Kidney glomerular epithelial cell (primary cell): ENCODE results near the gene THBS3.
"Not testable (repeated sequence)": the region's sequence is repeated elsewhere in the genome, so short reads cannot be mapped to it uniquely, and the experiment has no call there.

Source experiments
- DNase-seq: peaks from one replicate; lab custom pipeline; 2025; lab: John Stamatoyannopoulos, UW

THBS3 gene

GRCh38 chr1:155173478-155174323, 34.0 kb downstream of the THBS3 start, which contains the start of gene TRIM46:
Gene TRIM46, plus strand, starts transcription at chr1:155173849. Its CDS starts 118 bp downstream, at chr1:155173967.
- peak; percentile 40 for DNase-seq

- DNase-seq, result peak; percentile 85
Measured at GRCh38 chr1:155172732-155173477, 34.8 kb downstream of the THBS3 start, which contains the start of gene KRTCAP2. Gene KRTCAP2, minus strand, starts transcription at chr1:155173304. Its CDS starts 80 bp downstream, at chr1:155173224.

- DNase-seq, result no peak
Measured at GRCh38 chr1:155171836-155172731, 35.6 kb downstream of the THBS3 start.

- no peak for DNase-seq
Measured at GRCh38 chr1:155170806-155171205, 36.9 kb downstream of the THBS3 start.

GRCh38 chr1:155170101-155170785, 37.5 kb downstream of the THBS3 start:
- no peak for DNase-seq

- DNase-seq, result no peak
Measured at GRCh38 chr1:155169541-155169940, 38.2 kb downstream of the THBS3 start.

GRCh38 chr1:155168456-155169210, 39.1 kb downstream of the THBS3 start:
- DNase-seq, result no peak

- not testable (repeated sequence) for DNase-seq
Measured at GRCh38 chr1:155168105-155168445, 39.6 kb downstream of the THBS3 start.

GRCh38 chr1:155167166-155168104, 40.3 kb downstream of the THBS3 start:
- peak; percentile 83 for DNase-seq

GRCh38 chr1:155166471-155167165, 41.1 kb downstream of the THBS3 start:
- no peak for DNase-seq

- DNase-seq, result no peak
Measured at GRCh38 chr1:155166051-155166470, 41.6 kb downstream of the THBS3 start.

GRCh38 chr1:155164625-155165024, 43.1 kb downstream of the THBS3 start:
- DNase-seq, result not testable (repeated sequence)

GRCh38 chr1:155163785-155164184, 43.9 kb downstream of the THBS3 start:
- DNase-seq, result not testable (repeated sequence)

GRCh38 chr1:155162631-155163030, 45.1 kb downstream of the THBS3 start:
- DNase-seq, result not testable (repeated sequence)

GRCh38 chr1:155160128-155160527, 47.6 kb downstream of the THBS3 start:
- DNase-seq, result no peak

GRCh38 chr1:155158991-155159390, 48.7 kb downstream of the THBS3 start:
- DNase-seq, result no peak

- not testable (repeated sequence) for DNase-seq
Measured at GRCh38 chr1:155155996-155156643, 51.6 kb downstream of the THBS3 start.
